ENCODE measurements around the gene LRRC59. TPM values are rescaled to one million over a fixed set of nuclear protein-coding genes. Genes with fewer than 3 reads are reported as not detected.
A peak's percentile ranks its signal among the peaks of the same experiment; 100 is the strongest.
"Not testable (repeated sequence)": the region's sequence is repeated elsewhere in the genome, so short reads cannot be mapped to it uniquely, and the experiment has no call there.

LRRC59 gene
- total RNA-seq, 3 donors from 2014 or later: 76.8 to 143 (median 109) TPM

DNA sequence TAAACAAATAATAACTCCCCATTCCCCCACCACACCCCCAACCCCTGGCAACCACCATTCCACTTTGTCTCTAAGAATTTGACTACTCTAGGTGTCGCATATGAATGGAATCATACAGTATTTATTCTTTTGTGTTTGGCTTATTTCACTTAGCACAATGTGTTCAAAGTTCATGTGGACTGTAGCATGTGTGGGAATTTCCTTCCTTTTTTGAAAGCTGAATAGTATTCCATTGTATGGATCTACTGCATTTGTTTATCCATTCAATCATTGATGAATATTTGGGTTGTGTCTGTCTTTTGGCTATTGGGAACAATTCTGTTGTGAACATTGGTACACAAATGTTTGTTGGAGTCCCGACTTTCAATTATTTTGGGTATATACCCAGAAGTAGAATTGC lies 25.4 kb upstream of the LRRC59 start:
- DNase-seq (no peak), ATAC-seq (no peak)
- intact Hi-C loops (cut with DNase I, micrococcal nuclease): no loop called here
- peaks cover 35% of the 10 kb centered on the region for H3K4me1 ChIP-seq (ENCODE audit: low read depth)
- TF ChIP-seq, protein P1, sequence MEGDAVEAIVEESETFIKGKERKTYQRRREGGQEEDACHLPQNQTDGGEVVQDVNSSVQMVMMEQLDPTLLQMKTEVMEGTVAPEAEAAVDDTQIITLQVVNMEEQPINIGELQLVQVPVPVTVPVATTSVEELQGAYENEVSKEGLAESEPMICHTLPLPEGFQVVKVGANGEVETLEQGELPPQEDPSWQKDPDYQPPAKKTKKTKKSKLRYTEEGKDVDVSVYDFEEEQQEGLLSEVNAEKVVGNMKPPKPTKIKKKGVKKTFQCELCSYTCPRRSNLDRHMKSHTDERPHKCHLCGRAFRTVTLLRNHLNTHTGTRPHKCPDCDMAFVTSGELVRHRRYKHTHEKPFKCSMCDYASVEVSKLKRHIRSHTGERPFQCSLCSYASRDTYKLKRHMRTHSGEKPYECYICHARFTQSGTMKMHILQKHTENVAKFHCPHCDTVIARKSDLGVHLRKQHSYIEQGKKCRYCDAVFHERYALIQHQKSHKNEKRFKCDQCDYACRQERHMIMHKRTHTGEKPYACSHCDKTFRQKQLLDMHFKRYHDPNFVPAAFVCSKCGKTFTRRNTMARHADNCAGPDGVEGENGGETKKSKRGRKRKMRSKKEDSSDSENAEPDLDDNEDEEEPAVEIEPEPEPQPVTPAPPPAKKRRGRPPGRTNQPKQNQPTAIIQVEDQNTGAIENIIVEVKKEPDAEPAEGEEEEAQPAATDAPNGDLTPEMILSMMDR (IDR thresholded peaks at IDR 0.05): no peak
- no peaks in the 10 kb centered on the region for H3K9me3 ChIP-seq
- H3K4me3 ChIP-seq: no peak overlapping the region
- H3K36me3 ChIP-seq (ENCODE audit: low read depth): no peaks in the 10 kb centered on the region

DNA sequence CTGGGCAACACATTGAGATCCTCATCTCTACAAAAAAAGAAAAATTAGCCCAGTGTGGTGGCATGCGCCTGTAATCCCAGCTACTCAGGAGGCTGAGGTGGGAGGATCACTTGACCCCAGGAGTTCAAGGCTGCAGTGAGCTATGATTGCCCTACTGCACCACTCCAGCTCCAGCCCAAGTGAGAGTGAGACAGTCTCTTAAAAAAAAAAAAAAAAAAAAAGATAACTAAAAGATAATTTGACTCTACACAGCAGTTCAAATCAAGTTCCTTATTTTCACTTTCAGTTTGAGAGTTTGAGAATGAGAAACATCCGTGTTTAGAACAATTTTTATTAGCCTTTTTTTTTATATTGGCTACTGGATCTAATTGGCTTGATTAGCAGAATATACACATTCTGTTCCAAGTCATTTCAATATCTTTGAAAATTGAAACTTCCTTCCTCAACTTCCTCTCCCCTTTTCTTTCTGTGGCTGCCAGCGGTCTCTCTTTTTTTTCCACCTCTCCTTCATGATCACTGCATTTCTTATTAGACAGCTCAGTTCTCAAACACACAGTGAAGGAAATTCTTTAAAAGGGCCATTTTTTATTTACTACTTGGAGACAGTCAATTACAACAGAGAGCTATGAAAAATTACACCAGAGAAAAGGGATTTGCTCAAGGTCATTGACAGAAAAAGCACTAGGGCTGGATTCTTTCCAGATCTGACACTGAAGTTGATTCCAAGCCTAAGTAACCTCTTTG lies 24.2 kb upstream of the LRRC59 start:
- H3K4me1 ChIP-seq (ENCODE audit: low read depth): peaks cover 27% of the 10 kb centered on the region
- intact Hi-C loops (cut with DNase I, micrococcal nuclease): no loop called here
- H3K36me3 ChIP-seq (ENCODE audit: low read depth): no peaks in the 10 kb centered on the region
- DNase-seq: no peak
- H3K9me3 ChIP-seq: no peaks in the 10 kb centered on the region
- peak; percentile 21 for ATAC-seq
- TF ChIP-seq, protein P1 (IDR thresholded peaks at IDR 0.05): no peak
- no peak overlapping the region for H3K4me3 ChIP-seq

DNA sequence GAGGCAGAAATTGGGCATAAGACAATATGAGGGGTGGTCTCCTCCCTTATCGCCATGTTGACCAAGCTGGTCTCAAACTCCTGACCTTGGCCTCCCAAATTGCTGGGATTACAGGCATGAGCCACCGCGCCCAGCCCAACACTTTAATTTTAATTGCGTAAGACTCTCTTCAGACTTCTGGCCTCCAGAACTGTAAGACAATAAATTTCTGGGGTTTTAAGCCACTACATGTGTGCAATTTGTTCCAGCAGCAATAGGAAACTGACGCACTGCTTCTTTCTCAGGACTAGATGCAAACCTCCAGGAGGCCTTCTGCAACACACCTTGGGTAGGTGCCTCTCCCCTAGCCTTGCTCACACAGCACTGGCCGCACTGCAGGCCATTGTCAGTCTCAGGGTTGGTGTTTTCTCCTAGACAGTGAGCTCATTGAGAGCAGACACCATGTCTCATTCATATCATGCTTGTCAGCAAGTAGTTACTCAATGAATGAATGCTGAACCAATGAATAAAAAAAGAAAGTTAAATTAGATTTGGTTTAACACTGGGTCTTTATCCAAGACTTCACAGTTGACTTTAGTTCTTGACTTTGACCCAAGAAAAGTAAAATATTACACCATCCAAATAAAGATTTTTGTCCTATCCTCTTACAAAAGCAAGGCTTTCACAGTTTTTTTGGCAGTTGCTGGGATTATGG lies 23.2 kb upstream of the LRRC59 start:
- Histone ChIP-seq H3K9me3 (no peaks in the 10 kb centered on the region), H3K4me1 (ENCODE audit: low read depth) (peaks cover 25% of the 10 kb centered on the region), H3K4me3 (no peak overlapping the region), H3K36me3 (ENCODE audit: low read depth) (no peaks in the 10 kb centered on the region)
- TF ChIP-seq, protein P1 (IDR thresholded peaks at IDR 0.05): no peak
- intact Hi-C loops (cut with DNase I, micrococcal nuclease): no loop called here
- DNase-seq (no peak), ATAC-seq (no peak)

DNA sequence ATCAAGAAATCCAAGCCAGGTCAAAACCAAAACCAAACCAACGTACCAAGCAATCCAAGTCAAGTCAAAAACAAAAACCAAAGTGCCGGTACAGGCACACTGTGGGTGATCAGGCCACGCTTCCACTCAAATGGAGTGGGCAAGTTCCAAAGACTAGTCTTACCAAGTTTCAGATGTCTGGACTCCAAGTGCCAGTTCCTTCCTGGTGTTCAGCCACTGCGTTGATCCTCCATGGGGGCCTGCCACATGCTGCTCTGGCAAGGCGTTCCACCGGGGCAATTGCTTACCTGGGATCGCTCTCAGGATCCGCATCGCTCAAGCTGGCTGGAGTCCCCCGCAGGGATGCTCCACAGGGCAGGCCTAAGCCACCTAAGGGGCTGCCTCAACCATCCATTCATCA lies 22.3 kb upstream of the LRRC59 start:
- H3K36me3 ChIP-seq (ENCODE audit: low read depth); ATAC-seq; DNase-seq; H3K9me3 ChIP-seq; H3K4me3 ChIP-seq; intact Hi-C loops (cut with DNase I, micrococcal nuclease): not testable (repeated sequence)
- H3K4me1 ChIP-seq (ENCODE audit: low read depth): peaks cover 17% of the 10 kb centered on the region

DNA sequence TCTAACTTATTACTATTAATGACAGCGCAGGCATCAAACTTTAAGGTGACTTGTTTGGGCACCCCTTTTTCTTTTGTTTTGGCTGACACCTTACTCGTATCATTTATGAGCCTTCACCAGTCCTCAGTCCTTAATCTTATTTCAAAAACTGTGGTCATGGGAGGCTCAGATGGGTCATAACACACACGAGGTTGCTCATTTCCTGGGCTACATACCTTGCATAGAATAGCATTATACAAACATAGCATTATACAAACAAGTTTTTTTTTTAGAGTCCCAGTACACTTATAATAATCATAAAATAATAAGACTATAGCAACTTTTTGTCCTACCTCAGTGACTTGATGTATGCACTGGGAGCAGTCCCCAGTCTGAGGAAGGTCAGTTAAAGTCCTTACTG lies 17.5 kb upstream of the LRRC59 start:
- intact Hi-C loops (cut with DNase I, micrococcal nuclease): no loop called here
- TF ChIP-seq, protein P1 (IDR thresholded peaks at IDR 0.05): no peak
- Histone ChIP-seq H3K4me1 (ENCODE audit: low read depth) (no peaks in the 10 kb centered on the region), H3K4me3 (no peak overlapping the region), H3K9me3 (no peaks in the 10 kb centered on the region), H3K36me3 (ENCODE audit: low read depth) (no peaks in the 10 kb centered on the region)
- ATAC-seq (no peak), DNase-seq (no peak)

DNA sequence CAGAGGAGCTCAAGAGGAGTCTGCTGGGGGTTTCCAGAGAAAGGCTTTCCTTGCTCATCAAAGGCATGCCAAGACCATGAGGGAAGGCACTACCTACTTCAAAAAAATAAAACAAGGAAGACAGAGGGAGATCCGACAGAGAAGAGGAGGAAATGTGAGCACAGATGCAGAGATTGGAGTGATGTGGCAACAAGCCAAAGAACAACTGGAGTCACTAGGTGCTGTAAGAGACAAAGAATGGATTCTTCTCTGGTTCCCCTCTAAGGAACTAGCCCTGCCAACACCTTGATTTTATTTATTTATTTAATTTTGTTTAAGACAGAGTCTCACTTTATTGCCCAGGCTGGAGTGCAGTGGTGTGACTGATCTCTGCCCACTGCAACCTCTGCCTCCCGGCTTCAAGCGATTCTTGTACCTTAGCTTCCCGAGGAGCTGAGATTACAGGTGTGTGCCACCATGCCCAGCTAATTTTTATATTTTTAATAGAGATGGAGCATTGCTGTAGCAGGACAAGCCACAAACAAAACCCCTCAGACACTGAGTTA lies 14.9 kb upstream of the LRRC59 start:
- TF ChIP-seq, protein P1 (IDR thresholded peaks at IDR 0.05): no peak
- Histone ChIP-seq H3K4me3 (no peak overlapping the region), H3K9me3 (no peaks in the 10 kb centered on the region), H3K4me1 (ENCODE audit: low read depth) (no peaks in the 10 kb centered on the region), H3K36me3 (ENCODE audit: low read depth) (no peaks in the 10 kb centered on the region)
- ATAC-seq: peak; percentile 88
- intact Hi-C loops (cut with DNase I, micrococcal nuclease): no loop called here
- no peak for DNase-seq
